HG03378 (cell line): Measurements from ENCODE around the gene ATG7.
"Not testable (repeated sequence)": the region's sequence is repeated elsewhere in the genome, so short reads cannot be mapped to it uniquely, and the experiment has no call there.

ENCODE experiments used
- ATAC-seq: cut with Tn5 transposase; IDR thresholded peaks from one replicate; pipeline ENCODE4 v1.9.1; 2021; ENCODE audit warnings: mild to moderate bottlenecking, moderate library complexity; ENCODE audit not compliant: unreplicated experiment

ATG7 gene

DNA sequence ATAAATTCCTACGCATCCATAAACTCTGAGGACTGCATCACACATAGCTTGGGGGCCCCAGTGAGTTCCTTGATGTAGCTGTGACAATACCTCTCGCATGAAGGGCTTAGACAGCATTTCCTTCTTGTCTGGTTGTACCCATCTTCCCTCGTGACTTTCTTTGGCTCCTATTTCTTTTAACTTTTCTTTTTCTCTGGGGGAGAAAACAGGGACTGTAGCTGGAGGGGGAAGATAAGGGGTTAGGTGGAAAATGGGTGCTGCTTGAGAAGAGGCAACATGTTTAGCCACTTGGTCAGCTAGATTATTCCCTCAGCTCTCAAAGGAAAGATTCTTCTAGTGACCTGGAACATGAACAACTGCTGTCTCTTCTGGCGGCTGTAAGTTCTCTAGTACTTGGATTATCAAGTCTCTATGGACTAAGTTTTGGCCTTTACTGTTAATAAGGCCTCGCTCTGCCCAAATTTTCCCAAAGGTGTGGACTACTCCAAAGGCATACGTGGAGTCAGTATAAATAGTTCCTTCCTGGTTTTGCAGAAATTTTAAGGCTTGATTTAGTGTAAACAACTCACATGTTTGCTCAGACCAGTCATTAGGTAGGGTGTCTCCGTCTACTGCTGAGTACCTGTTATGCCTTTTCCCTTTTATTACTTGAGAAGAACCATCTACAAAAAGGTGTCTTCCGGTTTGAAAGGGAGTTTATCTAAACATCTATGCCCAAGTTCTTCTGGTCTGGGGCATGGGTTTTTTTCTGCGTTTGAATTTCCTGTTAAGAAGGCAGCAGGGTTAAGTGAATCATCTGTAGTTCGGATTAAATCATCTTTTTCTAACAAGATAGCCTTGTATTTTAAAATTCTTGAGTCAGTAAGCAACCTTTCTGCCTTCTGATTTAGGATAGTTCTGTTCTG is 21.0 kb upstream of the ATG7 start:
- ATAC-seq = no peak

DNA sequence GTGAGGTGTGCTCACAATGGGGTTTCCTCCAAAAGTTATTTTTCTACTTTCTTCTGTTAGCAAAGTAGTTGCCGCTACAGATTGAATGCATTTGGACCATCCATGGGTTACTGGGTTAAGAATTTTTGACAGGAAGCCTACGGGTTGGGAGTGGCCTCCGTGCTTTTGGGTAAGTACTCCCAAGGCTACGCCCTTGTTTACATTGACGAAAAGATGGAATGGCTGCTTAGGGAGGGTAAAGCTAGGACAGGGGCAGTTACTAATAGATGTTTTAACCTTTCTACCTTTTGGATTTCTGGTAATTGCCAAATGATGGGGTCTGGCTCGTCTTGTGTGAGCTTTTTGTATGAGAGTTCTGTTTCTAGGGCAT is 20.4 kb upstream of the ATG7 start:
- ATAC-seq = no peak

DNA sequence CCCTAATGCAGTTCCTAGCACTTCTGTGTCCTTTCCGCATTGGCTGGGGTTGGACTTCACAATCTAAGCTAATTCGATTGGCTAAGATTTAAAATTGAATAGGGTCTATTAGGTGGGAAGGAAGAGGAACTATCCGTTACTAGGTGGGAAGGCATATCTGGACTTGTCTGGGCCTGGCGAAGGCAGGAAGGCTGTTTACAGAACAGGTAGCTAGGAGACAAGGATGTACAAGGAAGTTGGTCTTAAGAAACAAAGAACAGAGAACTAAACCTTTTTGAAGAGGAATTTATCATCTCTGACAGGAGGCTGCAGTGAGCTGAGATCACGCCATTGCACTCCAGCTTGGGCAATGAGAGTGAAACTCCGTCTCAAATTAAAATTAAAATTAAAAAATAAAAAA is 17.3 kb upstream of the ATG7 start:
- ATAC-seq = no peak

DNA sequence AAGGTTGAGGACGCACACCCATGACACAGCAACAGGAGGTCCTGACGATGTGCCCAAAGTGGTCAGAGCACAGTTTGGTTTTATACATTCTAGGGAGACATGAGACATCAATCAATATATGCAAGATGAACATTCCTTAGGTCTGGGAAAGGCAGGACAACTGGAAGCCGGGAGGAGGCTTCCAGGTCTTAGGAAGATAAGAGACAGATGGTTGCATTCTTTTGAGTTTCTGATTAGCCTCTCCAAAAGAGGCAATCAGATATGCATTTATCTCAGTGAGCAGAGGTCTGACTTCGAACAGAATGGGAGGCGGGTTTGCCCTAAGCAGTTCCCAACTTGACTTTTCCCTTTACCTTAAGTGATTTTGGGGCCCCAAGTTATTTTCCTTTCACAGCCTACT is 16.7 kb upstream of the ATG7 start:
- ATAC-seq = not testable (repeated sequence)

DNA sequence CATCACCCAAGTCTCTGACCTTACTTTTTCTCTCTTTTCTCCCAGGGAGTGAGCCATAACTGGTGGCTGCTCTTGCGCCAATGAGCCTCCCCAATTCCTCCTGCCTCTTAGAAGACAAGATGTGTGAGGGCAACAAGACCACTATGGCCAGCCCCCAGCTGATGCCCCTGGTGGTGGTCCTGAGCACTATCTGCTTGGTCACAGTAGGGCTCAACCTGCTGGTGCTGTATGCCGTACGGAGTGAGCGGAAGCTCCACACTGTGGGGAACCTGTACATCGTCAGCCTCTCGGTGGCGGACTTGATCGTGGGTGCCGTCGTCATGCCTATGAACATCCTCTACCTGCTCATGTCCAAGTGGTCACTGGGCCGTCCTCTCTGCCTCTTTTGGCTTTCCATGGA is 13.2 kb upstream of the ATG7 start:
- no peak for ATAC-seq

DNA sequence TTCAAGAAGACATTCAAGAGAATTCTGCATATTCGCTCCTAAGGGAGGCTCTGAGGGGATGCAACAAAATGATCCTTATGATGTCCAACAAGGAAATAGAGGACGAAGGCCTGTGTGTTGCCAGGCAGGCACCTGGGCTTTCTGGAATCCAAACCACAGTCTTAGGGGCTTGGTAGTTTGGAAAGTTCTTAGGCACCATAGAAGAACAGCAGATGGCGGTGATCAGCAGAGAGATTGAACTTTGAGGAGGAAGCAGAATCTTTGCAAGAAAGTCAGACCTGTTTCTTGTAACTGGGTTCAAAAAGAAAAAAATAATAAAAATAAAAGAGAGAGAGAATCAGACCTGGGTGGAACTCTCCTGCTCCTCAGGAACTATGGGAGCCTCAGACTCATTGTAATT is 11.7 kb upstream of the ATG7 start:
- no peak for ATAC-seq

DNA sequence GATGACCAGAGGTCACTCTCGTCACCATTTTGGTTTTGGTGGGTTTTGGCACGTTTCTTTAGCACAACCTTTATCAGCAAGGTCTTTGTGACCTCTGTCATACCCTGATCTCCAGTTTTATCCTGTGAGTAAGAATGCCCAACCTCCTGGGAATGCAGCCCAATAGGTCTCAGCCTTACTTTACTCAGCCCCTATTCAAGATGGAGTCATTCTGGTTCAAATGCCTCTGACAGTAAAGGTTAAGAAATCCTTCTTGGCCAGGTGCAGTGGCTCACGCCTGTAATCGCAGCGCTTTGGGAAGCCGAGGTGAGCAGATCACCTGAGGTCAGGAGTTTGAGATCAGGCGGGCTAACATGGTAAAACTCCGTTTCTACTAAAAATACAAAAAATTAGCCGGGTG is 3.2 kb upstream of the ATG7 start:
- ATAC-seq = no peak

DNA sequence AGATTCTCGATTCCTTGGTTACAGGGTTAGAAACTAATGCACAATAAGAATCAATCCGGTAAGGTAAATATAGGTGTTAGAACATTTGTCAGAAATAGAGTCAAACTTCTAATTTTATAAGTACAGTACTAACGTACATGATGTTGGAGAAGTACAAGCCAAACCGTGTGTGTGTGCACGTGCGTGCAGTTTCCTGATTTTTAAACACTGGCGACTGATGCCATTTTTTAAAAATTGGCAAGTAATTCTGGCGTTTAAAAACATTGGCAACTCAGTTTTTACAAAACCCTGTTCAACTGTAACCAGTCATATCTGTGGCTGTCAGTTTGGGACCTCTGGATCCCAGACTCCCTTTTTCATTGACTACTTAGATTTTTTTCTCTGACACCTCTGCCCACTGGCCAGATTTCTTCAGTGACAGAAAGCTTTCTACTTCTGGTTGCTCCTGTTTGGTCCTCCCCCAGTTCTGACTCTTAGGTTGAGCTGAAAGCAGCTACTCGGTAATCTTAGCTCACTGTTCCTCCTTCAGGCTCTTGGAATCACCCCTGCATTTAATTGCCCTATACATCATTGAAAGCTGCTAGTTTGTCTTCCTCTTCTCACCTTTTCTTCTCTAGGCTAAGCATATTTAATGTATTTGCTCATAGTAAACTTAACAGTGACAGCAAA is 843 bp downstream of the ATG7 start:
- ATAC-seq = no peak

DNA sequence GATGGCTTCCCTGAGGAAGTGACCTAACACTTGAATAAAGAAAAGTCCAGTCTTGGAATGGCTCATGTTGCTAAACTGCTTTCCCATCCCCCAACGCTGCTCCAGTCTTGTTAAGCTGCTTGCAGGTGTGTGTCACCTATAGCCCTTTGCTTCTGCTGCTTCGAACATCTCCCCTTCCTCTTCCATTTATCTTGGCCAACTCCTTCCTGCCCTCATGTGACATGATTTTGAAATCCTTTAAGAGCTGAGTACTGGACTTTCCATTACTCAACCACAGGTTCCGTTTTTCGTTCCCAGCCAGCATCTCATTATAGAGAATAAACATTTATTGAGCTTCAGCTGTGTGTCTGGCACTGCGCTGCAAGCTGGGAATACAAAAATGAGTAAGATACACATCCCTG is 1.7 kb downstream of the ATG7 start:
- no peak for ATAC-seq

DNA sequence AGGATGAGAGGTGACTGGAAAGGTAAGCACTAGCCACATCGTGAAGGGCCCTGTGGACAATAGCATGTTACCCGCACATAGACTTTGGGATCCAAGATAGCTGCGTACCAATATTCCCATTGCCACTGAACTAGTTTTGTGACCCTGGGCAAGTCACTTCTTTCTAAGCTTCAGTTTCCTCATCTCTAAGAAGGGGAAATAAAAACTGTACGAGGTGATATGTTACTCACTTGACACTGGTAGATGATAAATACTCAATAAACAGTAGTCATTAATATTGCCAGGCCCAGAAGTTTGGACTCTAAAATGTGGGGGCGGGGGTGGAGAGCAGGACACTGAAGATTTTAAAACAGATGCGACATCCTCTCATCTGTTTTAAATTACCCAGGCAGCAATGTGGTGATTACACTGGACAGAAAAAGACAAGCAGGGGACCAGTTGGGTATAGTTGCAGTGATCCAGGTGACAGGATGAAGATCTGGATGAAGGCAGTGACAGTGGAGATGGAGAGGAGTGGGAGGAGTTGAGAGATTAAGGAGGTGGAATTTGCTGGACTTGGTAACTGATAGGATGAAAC is 2.5 kb downstream of the ATG7 start:
- ATAC-seq = no peak

DNA sequence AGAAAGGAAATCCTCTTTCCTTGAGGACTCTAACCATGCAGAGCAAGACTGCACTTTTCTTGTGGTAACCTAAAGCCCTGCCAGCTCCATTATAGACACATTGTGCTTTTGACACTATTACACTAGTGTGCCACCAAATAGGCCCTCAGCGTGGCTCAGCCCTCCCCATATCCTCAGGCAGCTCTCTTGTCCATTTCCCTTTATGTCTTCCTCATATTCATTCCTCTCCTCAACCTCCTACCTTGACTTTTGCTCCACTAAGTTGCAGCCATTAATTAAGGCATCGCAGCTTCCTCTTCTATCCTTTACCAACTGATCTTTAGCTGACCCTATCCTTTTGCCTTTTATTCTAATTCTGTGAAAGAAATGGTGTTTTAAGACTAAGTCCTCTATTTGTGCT is 3.7 kb downstream of the ATG7 start:
- ATAC-seq = no peak

DNA sequence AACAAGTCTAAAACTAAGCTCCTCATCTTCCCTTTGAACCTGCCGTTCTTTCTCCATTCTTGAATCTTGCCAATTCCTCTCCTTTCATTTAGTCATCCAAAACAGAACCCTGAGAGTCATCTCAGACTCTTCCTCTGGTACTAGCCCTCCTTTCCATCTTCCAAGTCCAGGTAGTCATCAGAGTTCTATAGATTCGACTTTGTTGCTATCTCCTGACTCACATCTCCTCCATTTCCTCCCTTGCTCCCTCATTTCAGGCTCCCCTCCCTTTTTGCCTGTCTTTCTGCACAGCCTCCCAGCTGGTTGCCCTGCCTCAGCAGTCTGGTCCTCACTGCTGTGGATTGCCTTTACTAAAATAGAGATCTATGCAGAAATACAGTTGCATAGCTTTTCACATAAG is 4.7 kb downstream of the ATG7 start:
- ATAC-seq = no peak

DNA sequence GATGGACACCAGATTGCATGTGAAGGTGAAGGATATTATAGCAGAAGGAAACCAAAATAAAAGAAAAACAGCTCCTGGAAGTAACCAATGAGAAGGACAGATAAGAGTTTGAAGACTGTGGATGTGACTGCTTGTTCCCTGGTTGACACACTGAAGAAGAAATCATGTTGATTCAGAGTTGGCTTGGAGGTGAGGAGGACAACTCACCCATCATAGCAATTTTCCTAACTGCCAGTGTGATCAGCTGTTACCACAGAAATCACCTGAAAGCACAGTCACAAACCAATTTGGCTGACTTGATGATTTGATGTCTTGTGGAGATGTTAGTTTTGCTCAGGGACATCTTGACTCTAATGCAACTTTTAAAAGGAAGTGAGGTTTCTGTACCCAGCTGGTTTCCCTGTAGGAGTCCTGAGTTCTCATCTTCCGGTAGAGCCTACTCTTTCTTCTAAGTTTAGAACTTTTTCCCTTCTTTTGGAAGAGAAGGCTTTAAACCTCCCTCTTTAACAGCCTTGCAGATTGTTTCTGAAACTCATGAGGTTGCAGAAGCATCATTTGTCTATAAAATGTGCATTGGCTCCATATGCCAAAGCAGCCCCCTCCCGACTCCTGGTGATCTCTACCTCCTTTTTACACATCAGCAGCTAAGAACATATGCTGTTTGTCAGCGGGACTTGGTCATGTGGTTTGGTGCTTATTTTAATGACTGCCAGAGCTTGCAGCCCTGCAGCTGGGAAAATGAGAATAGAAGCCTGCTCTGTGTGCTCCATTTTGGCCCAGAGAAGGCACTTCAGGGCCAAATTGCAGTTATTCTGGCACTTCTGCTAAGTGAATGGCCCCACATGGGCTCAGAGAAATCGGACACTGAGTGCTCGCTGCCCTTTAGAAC is 10.3 kb downstream of the ATG7 start:
- ATAC-seq = no peak

DNA sequence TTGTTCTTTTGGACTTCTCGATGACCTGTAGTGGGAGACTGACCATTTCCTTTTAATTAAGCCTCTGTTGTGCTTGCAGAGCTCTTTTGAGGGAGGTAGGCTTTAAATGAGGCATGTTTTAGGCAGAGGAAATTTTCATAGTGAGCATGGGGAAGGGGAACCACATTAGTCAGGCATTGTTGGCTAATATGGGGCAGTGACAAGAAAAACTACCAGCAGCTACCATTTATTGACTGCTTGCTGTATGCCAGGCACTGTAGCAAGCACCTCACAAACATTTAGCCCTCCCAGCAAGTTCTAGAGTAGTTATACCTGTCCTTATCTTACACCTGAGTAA is 10.9 kb downstream of the ATG7 start:
- ATAC-seq = no peak

DNA sequence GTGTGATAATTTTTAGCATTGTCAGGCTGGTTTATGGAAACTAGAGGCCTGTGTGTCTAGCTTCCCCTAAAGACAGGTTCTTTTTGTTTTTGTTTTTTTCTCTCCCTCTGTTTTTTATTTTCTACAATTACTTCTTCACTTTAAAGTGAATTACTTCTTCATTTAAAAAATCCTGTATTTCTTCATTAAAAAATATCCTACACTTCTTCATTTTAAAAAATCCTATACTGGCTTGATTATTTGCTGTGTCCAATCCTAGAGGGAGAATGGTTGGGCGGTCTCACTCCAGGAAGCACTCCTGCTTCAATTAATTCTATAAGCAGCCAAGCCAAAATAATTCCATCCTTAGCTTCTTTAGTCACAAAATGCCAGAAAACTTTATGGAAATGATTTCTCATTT is 11.8 kb downstream of the ATG7 start:
- no peak for ATAC-seq

DNA sequence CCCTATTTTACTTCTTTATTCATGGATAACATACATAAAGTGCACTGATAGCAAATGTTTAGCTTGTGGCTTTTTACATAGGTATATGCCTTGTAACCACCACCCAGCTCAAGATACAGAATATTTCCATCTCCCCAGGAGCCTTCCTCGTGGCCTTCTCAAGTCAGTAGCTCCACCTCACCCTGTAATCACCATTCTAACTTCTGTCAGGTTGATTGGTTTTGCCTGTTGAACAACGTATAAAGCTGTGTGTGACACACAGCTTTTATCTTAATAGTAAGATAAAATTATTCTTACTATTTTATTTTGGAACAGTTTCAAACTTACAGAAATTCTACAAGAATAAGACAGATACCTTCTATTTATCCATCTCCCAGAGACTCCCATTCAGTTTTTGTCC is 13.3 kb downstream of the ATG7 start:
- ATAC-seq = no peak

DNA sequence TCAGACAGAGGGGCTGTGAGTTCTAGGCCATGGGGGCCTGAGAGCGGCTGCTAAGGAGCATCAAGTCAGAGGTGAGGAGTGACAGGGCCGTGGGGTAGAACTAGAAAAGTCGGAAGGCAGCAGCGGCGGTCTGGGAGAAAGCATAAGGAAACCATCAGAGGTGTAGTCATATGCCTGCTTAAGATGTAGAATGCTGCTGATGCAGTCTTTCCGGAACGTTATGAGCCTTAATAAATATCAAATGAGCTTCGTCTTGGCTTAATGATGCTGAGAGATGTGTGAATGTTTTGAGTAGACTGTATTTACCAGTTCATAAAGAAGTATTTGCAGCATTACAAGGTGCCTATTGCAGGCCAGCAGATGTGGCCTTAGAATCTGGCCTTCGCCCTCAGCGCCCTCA is 15.2 kb downstream of the ATG7 start:
- ATAC-seq = no peak

DNA sequence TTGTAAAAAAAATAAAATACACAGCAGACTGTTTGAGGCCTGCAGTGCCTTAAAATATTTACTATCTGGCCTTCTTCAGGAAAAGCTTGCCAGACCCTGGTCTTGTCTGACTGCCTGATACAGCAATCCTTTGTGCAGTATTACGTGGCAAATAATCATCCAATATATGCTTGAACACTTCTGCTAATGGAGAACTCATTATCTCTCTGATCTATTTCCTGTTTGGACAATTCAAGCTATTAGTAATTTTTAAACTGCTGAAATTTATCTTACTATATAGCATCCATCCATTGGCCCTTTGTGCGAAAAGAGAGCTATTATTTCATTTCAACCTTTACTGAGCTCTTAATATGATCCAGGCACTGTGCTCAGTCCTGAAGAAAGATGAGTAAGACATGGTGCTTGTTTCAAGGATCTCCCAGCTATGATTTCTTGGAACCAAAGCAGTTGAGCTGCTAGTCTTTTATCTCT is 15.9 kb downstream of the ATG7 start:
- no peak for ATAC-seq

DNA sequence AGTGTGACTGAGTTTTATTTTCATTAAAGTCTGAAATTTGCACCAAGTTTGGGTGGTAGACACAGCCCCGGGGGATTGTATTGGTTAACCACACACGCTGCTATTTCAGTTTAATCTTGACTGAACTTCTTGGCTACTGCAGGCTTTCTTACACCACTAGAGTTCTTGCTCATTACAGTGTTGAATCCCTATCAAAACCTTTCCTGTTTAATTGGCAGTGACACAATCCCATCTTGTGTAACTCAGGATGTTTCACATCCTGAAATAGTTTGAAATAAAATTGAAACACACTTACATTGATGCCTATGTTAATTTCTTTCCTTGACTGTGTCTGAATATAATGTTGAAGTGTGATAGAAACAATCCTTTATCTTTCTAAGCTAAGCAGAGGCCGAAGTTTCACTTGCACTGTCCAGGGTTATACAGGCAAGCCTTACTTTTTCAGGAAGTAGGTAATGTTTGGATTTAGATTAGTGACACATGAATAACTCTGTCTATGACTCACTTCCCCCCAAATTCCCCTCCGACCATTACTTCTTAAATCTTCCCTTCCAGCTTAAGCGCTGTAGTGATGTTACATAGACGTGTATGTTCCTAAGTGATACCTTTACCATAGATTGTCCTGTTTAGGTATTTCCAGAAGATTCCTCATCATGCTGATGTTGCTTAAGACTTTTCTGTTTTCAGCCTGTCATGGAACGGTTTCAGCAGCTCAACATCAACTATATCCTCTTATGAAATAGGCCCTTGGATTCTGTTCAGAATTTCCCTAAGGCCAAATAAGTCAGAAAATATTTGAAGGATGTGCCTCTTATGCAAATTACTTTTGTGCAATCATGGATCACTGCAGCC is 16.8 kb downstream of the ATG7 start:
- peak; percentile 75 for ATAC-seq

DNA sequence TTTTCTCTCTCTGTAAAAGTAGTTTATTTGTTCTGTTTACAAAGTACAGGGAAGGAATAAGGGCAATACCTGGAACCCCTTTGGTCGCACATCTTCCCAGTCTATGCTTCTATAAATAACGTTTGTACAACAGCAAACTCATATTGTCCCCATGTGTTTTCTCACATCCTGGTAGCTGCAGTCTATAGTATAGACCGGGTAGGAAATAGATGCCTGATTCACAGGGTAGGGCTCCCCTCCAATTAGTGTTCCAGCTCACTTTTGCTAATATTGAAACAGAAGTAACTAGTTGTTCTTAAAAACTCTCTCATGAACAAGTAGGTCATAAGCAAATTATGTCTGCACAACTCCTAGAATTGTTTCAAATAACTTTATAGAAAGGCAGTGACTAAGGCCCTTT is 17.7 kb downstream of the ATG7 start:
- no peak for ATAC-seq
